Stimulated activated CD8-positive, alpha-beta memory T cell treated with anti-CD3 and anti-CD28 coated beads, Interleukin-15, amount 100 ng/mL, for 24 hours (primary cell): Measurements from ENCODE around the gene UBAP2.
"Not testable (repeated sequence)": the region's sequence is repeated elsewhere in the genome, so short reads cannot be mapped to it uniquely, and the experiment has no call there.

ENCODE experiments used
- DNase-seq: peaks from one replicate; pipeline ENCODE4 v3.0.0-alpha.2; 2020; ENCODE audit warnings: low read depth

The UBAP2 gene

GRCh38 chr9:33964086-33964768 is 84.5 kb downstream of the UBAP2 start:
- no peak for DNase-seq

- DNase-seq = not testable (repeated sequence)
Measured at GRCh38 chr9:33962468-33962867, 86.2 kb downstream of the UBAP2 start.

GRCh38 chr9:33959725-33960124 is 89.0 kb downstream of the UBAP2 start:
- no peak for DNase-seq

- no peak for DNase-seq
Measured at GRCh38 chr9:33956544-33956943, 92.1 kb downstream of the UBAP2 start.

GRCh38 chr9:33952066-33952465 is 96.6 kb downstream of the UBAP2 start:
- DNase-seq = no peak

- no peak for DNase-seq
Measured at GRCh38 chr9:33950371-33950770, 98.3 kb downstream of the UBAP2 start.

- DNase-seq = no peak
Measured at GRCh38 chr9:33946779-33947535, 101.7 kb downstream of the UBAP2 start.

- no peak for DNase-seq
Measured at GRCh38 chr9:33943389-33943788, 105.3 kb downstream of the UBAP2 start.

- DNase-seq = no peak
Measured at GRCh38 chr9:33942471-33943083, 106.1 kb downstream of the UBAP2 start.

GRCh38 chr9:33939924-33940874 is 108.5 kb downstream of the UBAP2 start:
- no peak for DNase-seq

GRCh38 chr9:33934188-33934878 is 114.4 kb downstream of the UBAP2 start:
- no peak for DNase-seq

GRCh38 chr9:33932078-33932807 is 116.4 kb downstream of the UBAP2 start:
- no peak for DNase-seq

- DNase-seq = no peak
Measured at GRCh38 chr9:33931326-33931725, 117.4 kb downstream of the UBAP2 start.

GRCh38 chr9:33927694-33928093 is 121.0 kb downstream of the UBAP2 start:
- no peak for DNase-seq

GRCh38 chr9:33926746-33927485 is 121.8 kb downstream of the UBAP2 start:
- DNase-seq = no peak

- no peak for DNase-seq
Measured at GRCh38 chr9:33924978-33925797, 123.5 kb downstream of the UBAP2 start.

GRCh38 chr9:33923998-33924701 is 124.5 kb downstream of the UBAP2 start:
- DNase-seq = no peak

GRCh38 chr9:33923079-33923478 is 125.6 kb downstream of the UBAP2 start:
- no peak for DNase-seq
